GM21737 (cell line): ENCODE data around the gene MYO7A.

Experiments
- ATAC-seq: cut with Tn5 transposase; IDR thresholded peaks from one replicate; pipeline ENCODE4 v1.9.1; 2021; ENCODE audit warnings: mild to moderate bottlenecking, moderate library complexity; ENCODE audit not compliant: unreplicated experiment

MYO7A gene

GRCh38 chr11:77181799-77182541, 53.9 kb downstream of the MYO7A start:
- ATAC-seq, result no peak

GRCh38 chr11:77182542-77183430, 54.7 kb downstream of the MYO7A start:
- ATAC-seq, result no peak

- no peak for ATAC-seq
Measured at GRCh38 chr11:77183431-77183984, 55.5 kb downstream of the MYO7A start.

DNA sequence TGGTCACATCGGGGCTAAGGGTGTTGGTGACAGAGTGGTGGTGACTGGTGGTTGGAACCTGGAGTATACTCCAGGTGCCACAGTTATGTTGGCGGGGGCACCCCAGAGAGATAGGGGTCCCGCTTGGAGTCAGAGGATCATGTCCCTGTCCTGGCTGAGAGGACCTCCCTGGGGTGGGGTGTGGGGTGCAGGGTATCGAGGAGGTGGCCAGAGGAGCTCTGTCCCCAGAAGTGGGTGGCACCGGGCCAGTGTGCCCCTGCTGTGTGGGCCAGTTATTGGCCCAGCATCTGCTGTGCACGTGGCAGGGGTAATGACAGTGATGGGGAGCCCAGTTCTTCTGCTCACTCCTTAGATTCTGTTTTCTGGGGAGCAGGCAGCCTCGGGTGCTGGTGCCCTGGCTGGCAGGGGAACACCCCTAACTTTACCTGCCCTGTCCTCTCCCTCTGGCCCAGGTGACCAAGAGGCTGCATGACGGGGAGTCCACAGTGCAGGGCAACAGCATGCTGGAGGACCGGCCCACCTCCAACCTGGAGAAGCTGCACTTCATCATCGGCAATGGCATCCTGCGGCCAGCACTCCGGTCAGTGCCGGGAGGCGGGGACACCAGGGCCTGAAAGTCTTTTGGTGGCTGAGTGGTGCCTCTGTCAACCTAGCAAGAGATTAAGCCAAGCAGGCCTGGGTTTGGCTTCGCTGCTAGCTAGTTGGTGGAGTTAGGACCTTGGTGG, 56.3 kb downstream of the MYO7A start:
- no peak for ATAC-seq

- no peak for ATAC-seq
Measured at GRCh38 chr11:77186302-77186701, 58.3 kb downstream of the MYO7A start.

DNA sequence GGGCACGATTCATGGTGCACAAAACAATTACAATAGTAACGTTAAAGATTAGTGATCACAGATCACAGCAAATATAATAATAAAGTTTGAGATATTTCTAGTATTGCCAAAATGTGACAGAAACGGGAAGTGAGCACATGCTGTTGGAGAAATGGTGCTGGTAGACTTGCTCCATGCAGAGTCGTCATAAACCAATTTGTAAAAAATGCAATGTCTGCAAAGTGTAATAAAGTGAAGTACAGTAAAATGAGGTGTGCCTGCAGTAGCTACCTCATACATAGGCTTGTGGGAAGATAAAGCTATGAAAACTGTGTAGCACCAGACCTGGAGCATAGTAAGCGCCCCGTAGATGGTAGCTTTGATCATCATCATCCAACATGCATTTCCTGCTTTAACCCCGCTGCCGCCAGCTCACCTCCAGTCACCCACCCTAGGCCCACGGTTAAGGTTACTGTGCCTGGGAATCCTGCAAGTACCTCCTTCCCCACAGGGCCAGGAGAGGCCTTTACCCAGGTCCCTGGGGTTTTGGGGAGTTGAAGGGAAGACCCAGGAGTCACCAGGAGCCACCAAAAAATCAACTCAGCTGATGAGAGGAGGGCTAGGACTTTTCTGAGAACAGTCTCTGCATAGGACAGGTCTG, 59.2 kb downstream of the MYO7A start:
- ATAC-seq, result no peak

DNA sequence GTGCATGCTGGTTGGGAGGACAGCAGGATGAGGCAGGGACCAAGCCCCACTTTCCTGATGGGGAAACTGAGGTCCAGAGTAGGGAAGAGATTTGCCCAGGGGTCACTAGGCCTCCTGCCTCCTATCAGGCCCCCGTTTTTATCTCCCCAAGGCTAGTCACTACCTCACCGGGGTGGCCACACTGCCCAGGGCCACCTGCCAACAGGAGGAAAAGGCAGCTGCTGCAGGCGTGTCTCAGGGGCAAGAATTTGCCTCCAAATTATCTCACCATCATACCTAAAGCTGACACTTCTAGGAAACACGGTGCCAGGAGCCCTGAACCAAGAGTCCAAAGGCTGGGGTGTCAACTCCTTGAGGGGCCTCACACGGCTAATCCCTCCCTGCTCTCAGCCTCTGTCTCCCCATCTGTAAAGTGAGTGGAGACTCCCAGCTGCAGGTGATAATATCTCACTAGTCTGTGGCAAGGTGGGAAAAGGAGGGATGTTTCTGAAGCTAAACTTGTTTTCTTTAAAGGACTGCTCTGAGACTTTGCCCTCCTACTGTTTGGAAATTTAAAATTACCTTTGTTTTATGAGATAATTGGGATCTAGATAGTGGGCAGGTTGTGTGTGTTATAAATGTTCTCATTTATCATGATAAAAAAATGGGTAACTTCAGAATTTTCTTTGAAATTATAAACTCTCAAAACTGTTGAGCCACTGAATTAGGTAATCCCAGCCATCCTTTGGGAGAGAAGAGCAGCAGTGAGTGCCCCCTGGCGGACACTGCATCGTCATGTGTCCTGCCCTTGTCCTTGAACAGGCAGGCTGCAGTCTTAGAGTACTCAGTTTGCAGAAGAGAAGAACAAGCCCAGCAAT, 60.0 kb downstream of the MYO7A start:
- ATAC-seq, result no peak

DNA sequence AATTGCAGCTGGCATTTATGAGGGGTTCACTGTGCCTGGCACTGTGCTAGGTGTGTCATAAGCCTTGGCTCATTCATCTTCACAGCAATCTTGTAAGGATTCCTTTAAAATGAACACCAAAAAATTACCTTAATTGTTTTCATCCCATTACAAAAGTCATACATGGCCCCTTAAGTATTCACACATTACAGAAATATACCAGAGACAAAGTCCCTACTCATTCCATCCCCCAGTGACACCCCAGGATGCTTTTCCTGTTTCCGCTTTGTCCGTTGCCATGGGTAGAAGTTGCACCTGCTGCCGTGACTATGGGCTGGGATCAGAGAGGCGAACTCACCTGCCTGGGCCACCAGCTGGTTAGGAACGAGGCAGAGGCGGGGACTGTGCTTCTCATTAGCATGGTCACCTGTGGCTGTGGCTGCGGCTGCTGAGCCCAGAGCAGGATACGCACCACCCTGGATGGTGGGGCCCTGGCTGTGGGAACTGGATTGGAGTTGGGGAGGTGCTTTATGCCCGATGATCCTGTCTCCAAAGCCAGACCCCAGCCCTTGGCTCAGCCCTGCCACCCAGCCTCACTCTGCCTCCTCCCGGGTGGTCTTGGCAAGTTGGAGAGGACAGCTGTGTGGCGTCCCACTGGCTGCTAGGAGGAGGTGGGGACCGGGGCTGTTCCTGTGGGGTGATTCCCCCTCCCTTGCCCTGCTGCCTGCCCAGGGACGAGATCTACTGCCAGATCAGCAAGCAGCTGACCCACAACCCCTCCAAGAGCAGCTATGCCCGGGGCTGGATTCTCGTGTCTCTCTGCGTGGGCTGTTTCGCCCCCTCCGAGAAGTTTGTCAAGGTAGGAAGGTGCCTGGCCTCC, 60.8 kb downstream of the MYO7A start:
- ATAC-seq, result no peak

DNA sequence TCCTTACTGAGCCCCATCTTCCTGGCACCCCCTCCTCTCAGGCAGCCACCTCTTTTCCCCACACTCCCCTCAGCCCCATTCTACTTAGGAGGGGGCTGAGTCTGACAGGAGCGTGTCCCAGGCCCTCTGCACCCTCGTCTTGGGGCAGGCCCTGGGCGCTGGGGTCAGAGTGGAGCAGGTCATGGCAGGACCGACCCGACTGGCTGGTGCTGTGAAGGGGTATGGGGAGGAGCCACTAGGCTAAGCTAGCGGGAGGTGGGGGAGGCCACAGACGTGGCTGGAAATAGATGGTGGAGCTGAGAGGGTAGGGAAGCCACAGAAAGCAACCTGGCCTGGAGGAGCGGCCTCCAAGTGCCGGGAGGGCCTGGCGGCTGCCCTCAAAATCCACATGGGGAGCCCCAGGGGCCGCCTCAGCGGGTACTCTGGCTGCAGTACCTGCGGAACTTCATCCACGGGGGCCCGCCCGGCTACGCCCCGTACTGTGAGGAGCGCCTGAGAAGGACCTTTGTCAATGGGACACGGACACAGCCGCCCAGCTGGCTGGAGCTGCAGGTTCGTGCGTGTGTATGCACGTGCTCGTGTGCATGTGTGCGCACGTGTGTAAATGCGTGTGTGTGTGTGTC, 61.7 kb downstream of the MYO7A start:
- no peak for ATAC-seq

GRCh38 chr11:77190331-77191075, 62.5 kb downstream of the MYO7A start:
- no peak for ATAC-seq

DNA sequence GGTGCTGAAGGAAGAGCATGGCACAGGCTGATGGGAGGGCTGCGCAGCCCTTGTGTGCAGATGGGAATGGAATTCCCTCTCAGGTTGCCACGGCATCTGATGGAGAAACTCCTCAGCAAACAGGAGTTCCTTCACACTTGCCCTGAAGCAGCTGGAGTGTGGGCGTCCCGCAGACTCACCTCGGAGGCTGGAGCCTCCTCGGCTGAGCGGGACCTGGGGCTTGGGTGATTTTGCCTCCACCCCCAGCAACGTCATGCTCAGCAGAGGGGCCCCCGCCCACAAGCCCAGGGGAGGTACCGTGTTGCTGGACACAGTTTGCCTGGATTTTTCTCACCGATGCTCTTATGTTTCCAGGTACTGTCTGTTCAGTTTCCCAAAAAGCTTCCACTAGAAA, 63.4 kb downstream of the MYO7A start:
- no peak for ATAC-seq

DNA sequence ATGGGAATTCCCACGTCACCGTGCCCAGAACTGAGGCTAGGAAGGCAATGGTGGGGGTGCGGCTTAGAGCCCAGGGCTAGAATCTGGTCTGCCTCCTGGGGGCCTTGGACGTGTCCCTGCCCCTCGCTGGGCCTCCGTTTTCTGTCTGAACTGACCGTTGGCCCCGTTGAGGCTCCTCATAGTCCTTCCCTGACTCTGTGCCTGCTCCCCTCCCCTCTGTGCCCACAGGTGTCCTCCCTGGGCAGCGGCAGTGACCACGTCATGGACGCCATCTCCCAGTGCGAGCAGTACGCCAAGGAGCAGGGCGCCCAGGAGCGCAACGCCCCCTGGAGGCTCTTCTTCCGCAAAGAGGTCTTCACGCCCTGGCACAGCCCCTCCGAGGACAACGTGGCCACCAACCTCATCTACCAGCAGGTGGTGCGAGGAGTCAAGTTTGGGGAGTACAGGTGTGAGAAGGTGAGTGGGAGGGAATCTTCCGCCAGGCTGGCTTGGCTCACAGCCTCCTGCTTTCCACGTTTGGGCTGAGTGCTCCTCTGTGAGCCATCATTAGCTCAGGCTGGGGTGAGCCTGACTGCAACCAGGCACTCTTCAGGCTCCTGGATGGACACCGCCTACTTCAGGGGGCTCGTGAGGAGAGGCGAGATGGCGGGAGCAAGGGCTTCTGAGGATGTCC, 63.9 kb downstream of the MYO7A start:
- ATAC-seq, result no peak

- no peak for ATAC-seq
Measured at GRCh38 chr11:77193167-77193566, 65.1 kb downstream of the MYO7A start.

- ATAC-seq, result no peak
Measured at GRCh38 chr11:77193911-77194830, 66.1 kb downstream of the MYO7A start.

DNA sequence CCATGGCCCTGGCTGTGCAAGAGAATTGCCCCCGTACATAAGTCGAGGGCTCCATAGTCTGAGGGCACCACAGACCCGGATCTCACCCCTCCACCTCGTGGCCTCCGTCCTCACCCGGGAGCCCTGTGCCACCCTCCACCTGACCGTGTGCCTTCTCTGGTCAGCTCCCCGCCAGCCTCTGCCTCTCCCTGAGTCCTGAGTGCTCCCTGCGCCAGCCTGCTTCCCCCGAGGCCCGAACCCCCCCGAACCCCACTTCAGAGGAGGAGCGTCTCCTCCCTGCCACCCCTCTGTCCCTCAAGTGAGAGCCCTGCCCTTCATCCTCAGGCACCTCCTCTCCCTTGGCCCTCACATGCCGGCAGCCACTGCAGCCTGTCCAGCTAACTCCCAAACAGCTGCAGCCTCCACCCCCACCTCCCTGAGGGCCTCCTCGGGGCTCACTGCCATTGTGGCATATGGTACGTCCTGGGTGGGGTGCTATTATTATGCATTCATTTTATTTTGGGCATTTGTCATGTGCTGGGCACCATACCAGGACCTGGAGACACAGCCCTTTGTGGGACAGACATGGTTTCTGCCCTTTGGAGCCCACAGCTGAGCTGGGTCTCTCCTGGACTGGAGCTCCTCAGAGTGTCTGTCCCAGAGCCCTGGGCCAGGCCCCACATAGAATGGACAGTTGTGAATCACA, 67.2 kb downstream of the MYO7A start:
- no peak for ATAC-seq

- no peak for ATAC-seq
Measured at GRCh38 chr11:77196961-77197360, 68.9 kb downstream of the MYO7A start.
